Astrocyte of the cerebellum (primary cell): ENCODE data around the gene MAN2C1.
A peak's percentile ranks its signal among the peaks of the same experiment; 100 is the strongest.

ENCODE experiments used
- DNase-seq: peaks from one replicate; pipeline ENCODE4 v3.0.0-alpha.2; 2011; ENCODE audit warnings: low read depth
- H3K4me3 ChIP-seq: 2 replicates; pipeline ENCODE4 v1.5.1; 2011; ENCODE audit warnings: mild to moderate bottlenecking, low read depth, low read length, moderate library complexity
- CTCF ChIP-seq: IDR thresholded peaks from 2 replicates; pipeline ENCODE4 v1.5.1; 2012; ENCODE audit warnings: low read length, low read depth, moderate library complexity, mild to moderate bottlenecking; ENCODE audit errors: missing control alignments
- in situ Hi-C: cut with HindIII; loops from 2 replicates; pipeline ENCODE4 v1.10.0; 2017; ENCODE audit warnings: low sequenced_read_pairs

Gene MAN2C1

DNA sequence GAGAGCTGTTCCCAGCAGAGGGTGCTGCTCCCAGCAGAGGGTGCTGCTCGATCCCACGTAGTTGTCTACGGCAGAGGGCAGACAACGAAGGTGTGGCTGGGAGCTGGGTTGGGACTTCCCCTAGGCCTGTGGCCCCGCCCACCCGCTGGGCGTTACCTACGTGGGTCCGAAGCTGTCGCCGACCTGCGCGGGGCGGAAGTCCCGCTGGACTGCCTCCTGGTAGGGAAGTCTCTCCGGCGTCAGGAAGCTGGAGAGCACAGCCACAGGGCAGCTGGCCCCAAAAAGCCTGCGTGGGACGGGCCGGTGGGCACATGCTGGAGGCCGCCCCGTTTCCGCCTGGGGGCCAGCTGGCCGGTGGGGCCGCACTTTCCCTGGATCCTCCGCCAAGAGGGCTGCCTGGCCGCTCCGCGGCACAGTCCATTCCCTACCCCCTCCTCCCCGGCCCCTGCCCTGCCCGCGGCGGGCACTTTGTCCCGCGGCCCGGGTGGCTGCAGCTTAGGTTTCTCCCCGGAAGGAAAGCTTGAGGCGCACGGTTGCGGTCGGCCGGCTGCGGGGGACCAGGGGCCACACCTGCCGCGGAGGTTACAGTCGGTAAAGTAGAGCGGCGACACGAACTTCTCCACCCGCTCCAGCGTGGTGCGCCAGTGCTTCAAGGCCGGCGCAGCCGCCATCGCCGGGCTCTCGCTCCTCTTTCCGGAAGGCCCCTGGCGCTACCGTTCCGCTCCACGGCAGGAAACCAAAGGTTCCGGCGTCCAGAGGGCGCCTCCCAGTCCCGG, at the start of gene MAN2C1:
MAN2C1 (minus strand) TSS at position 695 of the 776 bp plus-strand sequence; CDS start at position 671, 24 bp downstream.
- TF ChIP-seq CTCF = peak; percentile 75
- in situ Hi-C loops = no loop called here
- H3K4me3 ChIP-seq = peak within 1 kb of the TSS; percentile 87
- DNase-seq = peak; percentile 79

DNA sequence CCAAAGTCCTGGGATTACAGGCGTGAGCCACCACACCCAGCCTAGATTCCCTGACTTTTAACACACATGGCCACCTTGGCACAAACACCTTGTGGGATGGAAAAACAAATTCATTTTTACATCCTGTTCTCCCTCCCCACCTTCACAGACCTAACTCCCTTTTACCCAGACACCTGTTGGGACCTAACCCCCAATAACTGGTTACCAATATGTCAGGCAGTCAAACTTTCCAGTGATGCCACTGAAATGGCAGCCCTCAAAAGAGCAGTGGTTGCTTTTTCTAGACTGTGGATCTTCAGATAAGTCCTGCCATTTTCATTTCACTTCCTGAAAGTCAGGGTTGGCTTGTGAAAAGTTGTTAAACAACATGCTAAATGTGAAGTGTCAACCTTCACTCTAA, 48.2 kb upstream of the MAN2C1 start:
- DNase-seq = no peak
- no peak overlapping the region for H3K4me3 ChIP-seq
- in situ Hi-C loops = loop anchor here (5.0 kb wide), 1 partner anchor 34 kb away; no protein-coding TSS in a partner anchor
- no peak for TF ChIP-seq CTCF

DNA sequence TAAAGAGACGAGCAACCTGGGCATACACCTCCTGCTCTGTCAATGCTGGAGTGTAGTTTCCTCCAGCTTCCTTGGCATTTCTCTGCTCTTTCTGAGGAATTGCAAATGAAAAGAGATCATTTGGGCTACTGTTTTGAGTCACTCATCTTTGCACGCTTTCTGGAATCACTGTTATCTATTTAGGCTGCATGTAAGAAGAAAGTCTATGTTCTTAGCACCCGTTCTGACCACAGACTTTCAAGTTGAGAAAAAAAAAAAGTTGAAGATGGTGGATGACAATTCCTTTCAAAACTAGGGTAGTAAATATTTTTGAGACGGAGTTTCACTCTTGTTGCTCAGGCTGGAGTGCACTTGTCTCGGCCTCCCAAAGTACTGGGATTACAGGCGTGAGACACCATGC, 41.8 kb upstream of the MAN2C1 start:
- no peak overlapping the region for H3K4me3 ChIP-seq
- in situ Hi-C loops = no loop called here
- no peak for TF ChIP-seq CTCF
- no peak for DNase-seq

- DNase-seq = no peak
- in situ Hi-C loops = no loop called here
- H3K4me3 ChIP-seq = no peak overlapping the region
- no peak for TF ChIP-seq CTCF
Measured at GRCh38 chr15:75407083-75407482, 38.7 kb upstream of the MAN2C1 start.

DNA sequence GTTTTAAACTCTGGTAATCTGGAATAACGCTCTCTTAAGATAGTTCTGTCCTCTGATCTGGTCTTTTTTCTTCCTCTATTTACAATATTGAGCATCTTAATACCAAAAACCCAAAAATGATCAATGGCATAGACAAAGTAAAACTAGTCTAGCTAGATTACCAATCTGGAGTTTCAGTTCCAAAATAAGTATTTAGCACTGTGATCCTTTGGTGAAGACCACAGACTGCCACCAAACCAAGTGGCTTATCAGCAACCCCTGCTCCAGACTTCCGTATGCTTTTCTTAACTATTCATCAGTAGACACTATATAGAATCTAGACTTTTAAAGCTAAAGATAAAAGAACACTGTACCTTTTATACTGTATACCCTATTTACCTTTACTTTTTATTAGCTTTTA, 35.5 kb upstream of the MAN2C1 start:
- H3K4me3 ChIP-seq = no peak overlapping the region
- in situ Hi-C loops = no loop called here
- no peak for DNase-seq
- TF ChIP-seq CTCF = no peak

GRCh38 chr15:75397494-75397893, 29.1 kb upstream of the MAN2C1 start:
- no peak for DNase-seq
- in situ Hi-C loops = no loop called here
- no peak overlapping the region for H3K4me3 ChIP-seq
- TF ChIP-seq CTCF = no peak
